Effector CD4-positive, alpha-beta T cell (primary cell): ENCODE results near the gene ELMOD3.
"Not testable (repeated sequence)": the region's sequence is repeated elsewhere in the genome, so short reads cannot be mapped to it uniquely, and the experiment has no call there.

Experiments
- DNase-seq: peaks from one replicate; pipeline ENCODE4 v3.0.0-alpha.2; 2020

The ELMOD3 gene

DNA sequence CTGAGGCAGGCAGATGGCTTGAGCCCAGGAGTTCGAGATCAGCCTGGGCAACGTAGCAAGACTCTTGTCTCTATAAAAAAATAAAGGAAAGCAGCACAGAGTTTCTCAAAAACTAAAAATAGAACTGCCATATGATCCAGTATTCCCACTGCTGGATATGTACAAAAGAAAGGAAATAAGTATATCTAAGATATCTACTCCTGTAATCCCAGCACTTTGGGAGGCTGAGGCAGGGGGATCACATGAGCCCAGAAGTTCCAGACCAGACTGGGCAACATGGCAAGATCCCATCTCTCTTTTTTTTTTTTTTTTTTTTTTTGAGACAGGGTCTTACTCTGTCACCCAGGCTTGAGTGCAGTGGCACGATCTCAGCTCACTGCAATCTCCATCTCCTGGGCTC lies 24.9 kb upstream of the ELMOD3 start:
- DNase-seq = not testable (repeated sequence)

DNA sequence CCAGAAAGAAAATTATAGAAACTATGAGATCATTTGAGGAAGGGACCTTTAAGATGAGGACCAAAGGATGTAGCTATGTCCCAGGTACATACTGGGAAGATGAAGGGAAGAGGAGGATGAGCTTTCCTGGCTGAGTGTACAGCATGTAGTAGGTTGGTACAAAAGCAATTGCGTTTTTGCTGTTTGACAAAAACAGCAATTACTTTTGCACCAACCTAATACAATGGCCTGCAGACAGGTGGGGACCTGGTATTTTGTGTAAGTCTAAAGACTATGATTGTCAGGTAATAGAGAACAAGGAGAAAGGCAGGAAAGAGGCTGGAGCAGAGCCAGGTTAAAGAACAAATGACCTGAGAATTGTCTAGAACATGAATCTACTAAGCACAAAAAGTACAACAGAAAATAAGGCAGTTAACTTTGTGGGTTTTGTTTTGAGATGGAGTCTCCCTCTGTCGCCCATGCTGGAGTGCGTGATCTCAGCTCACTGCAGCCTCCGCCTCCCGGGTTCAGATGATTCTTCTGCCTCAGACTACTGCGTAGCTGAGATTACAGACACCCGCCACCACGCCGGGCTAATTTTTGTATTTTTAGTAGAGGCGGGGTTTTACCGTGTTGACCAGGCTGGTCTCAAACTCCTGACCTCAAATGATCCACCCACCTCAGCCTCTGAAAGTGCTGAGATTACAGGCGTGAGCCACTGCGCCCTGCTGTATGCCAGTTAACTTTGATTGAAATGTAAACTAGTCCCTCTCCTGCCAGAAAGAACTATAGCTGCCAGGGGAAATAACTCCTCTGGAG lies 23.5 kb upstream of the ELMOD3 start:
- no peak for DNase-seq

DNA sequence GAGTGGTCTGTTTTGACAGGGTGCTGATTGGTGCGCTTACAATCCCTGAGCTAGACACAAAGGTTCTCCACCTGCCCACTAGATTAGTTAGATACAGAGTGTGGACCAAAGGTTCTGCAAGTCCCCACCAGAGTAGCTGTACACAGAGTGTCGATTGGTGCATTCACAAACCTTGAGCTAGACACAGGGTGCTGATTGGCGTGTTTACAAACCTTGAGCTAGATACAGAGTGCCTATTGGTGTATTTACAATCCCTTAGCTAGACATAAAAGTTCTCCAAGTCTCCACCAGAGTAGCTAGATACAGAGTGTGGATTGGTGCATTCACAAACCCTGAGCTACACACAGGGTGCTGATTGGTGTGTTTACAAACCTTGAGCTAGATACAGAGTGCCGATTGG lies 20.7 kb upstream of the ELMOD3 start:
- DNase-seq = not testable (repeated sequence)

DNA sequence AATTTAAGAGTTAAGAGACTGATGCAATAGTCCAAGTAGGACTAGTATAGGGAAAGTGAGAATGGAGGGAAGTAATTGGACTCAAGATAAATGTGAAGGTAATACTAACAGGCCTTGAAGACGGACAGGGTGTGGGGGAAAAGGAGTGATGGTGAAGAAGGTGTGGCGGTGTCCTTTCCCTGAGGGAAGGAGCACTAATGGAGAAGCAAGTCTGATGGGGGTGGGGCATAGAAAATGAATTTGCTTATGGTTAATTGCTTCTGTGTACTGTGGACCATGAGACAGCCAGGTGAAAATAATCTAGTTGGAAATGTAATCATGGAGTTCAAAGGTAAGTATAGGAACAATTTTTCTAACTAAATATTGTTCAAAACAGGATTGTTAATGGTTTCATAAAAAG lies 19.6 kb upstream of the ELMOD3 start:
- DNase-seq = no peak

DNA sequence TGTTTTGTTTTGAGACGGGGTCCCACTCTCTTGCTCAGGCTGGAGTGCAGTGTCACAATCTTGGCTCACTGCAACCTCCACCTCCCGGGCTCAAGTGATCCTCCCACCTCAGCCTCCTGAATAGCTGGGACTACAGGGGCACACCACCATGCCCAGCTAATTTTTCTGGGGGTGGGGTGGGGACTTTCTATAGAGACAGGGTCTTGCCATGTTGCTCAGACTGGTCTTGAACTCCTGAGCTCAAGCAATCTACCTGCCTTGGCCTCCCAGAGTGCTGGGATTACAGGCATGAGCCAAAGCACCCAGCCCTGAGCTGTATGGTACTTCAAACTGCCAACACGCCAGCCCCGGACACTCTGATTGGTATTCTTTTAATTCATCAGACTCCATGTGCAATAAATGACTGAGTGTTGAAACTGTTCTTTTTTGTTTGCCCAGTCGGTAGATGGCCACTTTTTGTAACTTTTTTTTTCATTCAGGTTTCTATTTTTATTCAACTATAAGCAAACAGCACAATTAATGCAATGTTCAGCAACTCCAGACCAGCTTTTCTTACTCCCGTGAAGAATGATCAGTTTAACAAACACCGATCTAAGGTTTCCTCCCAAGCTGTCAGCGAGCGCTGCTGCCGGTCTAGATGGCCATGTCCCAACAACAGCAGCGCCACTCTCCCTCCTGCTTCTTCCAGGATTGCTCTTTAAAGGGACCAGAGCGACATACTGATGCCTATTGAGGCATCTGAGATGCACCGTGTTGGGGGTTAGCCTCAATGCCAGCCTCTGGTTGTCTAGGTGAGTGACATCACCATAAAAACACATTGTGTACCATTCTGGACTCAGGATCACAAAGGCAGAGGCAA lies 14.3 kb upstream of the ELMOD3 start:
- no peak for DNase-seq

DNA sequence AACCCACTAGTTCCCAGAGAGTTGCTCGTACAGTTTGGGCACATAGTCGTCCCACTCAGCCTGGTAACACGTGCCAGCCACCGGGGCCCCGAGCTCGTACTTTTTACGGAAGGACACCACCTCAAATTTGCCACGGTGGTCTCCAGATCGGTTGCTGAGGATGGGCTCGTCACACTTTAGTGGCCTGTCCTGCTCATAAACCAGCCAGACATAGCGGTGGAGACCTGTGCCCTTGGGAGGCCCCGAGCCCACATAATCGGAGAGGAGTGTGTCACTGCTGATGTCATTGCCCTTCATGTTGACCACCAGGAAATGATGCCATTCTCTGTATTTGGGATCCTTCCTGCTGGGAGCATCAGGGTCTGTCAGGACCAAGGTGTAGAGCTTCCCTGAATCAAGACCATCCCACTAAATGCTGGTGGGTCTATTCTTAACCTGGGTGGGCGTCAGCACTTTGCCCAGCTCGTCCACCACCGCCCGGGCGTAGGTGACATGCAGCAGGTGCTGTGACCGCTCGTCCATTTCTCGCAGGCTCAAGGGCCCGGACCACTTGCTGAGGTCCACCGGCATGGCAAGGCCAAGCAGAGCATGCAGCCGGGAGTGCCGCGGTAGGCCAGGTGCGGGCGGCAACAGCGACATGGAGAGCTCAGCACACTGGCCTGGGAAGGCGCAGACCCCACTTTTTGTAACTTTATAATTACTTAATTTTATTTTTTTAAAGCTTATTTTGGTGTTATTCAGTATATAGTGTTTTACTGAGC lies 13.1 kb upstream of the ELMOD3 start:
- no peak for DNase-seq

DNA sequence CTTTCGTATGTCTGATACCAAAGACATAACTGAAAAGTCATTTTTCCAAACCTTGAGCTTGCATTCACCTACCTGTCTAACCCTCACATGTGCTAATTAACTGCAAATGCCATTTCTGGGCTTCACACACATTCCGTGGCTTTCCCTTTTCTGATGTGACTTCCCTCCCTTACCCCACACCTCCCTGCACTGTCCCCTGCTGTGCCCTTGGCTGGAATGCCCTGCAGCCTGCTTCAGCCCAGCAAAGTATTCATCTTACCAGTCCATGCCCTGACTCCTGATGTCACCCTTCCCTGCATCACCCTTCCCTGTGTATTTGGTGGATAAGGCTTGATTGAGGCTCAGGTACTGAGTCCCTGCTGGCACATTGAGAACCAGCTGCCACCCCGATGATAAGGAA lies 12.4 kb upstream of the ELMOD3 start:
- DNase-seq = no peak

DNA sequence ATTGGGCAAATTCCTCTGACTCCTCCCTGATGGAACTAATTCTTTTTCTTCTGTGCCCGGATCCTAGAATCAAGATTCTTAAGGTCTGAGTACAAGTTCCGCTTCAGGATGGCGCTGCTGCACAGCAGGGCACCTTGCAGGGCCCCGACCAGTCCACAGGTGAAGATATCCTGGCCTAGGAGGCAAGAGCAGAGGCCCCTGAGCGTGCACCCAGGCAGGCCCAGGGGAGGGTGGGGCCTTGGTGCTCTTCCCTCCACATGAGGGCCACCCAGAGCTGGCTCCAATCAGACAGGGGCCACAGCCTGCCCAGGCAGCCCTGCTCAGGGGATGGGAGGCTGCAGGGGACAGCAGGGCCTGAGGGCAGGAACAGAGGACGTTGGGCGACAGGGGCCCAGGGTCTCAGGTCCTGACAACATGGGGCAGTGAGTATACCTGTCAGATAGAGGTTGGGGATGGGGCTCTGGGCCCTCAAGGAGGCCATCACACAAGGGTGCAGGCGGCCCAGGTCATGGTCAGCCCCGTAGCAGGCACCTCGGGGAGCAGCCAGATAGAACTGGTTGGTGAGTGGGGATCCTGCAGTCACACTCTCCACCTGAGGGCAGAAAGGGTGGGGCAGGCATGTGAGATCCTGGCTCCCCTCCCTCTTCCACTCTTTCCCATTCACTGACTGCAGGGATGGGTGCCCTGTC lies 11.2 kb upstream of the ELMOD3 start:
- DNase-seq = not testable (repeated sequence)

DNA sequence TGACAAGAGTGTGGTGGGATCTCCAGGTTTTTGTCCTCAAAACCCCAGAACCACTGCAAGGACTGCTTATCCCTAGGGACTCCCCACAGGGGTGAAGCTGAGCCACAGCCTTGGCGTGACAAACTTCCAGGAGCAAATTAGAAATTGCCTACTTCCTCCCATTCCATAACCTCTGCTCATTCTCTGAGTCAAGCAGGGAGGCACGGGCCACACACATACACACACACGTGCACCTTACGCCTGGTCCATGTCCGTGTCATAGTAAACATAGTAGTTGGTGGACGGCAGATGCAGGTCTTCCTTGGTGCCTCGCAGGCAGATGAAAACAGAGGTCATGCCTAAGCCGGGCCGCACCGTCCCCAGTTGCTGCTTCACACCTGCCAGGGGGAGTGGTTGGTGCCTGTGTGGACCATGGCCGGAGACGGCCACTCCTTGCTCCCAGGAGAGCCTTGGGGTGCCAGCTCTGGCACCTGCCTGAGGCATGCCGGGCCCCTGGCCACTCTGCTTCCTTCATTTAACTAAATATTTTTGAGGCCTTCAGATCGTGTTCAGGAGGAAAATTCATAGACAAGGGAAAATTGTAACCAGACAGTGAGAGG lies 10.1 kb upstream of the ELMOD3 start:
- DNase-seq = no peak

DNA sequence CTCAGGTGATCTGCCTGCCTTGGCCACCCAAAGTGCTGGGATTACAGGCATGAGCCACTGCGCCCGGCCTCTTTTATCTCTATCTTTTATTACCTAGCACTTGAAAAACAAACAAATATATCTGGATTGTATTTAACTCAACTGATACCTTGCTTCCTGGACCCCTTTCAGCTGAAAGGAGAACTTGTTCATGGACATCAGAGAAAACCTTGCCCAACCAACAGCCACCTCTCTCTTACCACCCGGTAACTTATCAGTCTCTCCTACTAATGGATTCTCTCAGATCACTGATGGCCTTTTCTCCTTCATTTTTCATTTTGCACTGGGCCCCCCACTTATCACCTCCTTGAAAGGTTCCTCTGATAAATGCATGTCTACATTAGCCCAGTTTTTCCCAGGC lies 7.0 kb upstream of the ELMOD3 start:
- DNase-seq = no peak

DNA sequence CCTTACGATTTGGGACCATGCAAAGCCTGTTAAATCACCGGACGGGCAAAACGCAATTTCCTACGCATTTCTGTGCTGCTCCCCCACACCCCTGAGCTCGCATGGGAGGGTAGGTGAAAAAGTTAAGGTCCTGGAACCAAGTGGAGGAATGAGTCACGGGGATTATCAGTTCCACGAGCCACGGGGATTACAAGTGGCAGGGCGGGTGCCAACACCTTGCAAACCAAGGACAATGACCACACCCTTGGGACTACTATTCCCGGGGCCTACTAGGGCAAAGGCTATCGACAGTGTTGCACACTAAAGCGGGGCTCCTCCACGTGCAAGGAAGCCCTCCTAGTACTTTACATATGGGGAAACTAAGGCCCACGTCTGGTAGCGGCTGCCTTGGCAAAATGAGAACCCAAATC lies 688 bp upstream of the ELMOD3 start:
- DNase-seq = no peak

DNA sequence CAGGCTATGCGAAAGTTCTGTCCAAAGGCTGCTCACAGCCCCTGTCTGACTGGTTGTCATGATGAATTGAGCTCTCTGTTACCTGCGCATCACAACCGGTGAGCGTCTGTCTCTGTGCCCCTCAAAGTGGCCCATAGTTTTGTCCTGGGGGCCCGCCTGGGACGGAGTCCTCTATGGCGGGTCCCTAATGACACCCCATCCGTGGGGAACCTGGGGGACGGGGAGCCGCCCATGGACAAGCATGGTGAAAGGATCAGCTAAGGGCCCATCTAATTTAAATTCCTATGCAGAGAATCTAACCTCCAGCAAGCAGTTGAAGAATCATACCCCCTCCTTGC lies 473 bp downstream of the ELMOD3 start:
- no peak for DNase-seq

DNA sequence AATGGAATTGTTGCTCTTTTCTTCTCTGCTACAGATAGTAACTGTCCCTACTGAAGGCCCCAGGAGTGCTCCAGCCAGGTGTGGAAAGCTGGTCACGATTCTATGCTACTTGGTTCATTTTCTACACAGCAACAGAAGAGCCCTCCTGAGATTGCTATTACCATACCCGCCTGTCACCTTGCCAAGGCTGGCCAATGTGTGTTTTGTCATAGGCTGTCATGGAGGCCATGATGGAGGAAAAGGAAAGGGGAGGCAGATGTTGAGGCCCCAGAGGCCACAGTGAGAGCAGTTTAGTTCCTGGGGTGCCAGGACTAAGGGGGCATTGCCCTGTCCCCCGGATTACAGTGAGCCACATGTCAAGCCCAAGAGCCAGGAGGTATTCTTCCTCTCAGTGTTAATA lies 952 bp downstream of the ELMOD3 start:
- DNase-seq = no peak

DNA sequence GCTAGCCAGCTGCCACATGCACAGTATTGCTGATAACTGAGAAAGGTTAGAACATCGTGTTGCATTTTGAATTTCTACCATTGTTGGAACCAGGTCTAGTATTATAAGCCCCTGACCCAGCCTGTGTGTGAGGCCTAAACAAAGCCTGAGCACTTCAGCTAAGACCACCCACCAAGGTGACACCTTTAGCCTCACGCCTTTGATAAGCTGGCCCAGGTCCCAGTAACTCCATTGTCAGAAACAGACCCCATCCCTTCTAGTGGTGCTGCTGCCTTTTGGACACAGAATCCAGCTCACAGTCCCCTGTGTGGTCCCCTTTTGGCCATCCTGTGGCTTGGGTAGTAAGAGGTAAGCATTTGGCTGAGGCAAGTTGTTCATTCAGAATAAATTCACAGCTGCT lies 1.6 kb downstream of the ELMOD3 start:
- DNase-seq = no peak

DNA sequence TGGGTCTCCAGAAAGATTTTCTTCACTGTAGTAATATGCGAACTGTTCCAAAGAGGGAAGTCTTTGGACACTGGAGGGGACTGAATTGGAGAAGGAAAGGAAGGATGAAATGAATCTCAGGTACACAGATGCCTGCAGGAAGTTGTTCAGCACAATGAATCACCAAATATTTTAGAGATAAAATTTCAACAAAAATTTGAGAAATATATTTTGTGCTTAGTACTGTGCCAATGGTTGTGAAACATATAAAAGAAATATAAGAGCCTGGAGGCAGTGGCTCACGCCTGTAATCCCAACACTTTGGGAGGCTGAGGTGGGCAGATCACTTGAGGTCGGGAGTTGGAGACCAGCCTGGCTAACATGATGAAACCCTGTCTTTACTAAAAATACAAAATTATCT lies 3.2 kb downstream of the ELMOD3 start:
- DNase-seq = no peak

DNA sequence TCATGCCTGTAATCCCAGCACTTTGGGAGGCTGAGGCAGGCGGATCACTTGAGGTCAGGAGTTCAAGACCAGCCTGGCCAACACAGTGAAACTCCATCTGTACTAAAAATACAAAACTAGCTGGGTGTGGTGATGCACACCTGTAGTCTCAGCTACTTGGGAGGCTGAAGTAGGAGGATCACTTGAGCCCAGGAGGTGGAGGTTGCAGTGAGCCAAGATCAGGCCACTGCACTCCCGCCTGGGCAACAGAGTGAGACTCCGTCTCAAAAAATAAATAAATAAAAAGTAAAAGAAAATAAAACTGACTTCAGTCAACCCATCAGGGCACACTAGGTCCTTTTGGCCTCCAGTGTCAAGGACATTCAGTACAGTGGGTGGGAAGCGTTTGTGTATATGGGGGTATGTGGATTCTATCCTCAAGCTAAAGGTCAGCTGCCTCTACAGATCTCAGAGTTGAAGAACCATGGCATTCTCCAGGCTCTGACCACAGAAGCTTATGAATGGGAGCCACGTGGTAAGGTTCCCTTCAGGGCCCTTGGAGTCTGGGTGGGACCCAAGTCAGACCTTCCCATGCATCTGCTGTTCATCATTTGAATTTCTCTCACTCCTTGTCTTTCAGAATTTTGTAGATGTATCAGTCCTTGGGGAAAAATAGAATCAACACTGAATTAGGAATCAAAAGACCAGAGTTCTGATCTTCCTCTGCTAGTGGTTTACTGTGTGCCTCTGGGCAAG lies 8.3 kb downstream of the ELMOD3 start:
- DNase-seq = not testable (repeated sequence)

DNA sequence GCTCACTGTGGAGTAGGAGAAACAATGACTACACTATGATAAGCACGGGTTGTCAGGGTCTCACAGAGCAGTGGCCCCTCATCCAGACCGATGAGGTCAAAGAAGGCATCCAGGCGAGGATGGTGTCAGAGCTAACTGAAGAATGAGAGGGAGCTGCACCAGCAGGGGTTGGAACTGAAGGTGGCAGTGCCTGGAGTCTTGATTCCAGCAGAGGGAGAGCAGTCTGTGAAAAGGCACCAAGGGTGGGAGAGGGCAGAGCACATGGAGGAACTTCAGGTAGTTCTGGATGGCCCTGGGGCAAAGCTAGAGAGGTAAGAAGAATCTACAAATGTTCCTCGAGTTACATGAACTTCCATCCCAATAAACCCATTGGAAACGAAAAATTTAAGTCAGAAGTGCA lies 12.6 kb downstream of the ELMOD3 start:
- DNase-seq = no peak

DNA sequence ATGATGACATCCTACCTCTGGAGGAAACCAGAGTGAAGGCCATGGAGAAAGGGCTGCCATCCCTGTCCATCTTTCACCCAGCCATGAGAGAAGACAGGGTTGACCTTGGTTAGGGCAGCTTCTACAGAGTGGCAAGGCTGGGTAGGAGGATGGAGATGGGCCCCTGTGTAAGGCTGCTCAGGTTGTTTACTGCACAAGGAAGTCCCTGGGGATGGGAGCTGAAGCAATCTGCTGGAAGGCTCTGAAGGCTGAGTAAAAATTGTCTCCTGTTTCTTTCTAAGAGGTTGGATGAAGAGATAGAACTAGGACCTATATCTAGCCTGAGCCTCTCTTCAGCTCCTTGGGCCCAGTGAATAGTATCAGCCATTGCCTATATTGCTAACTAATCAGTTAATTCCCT lies 14.4 kb downstream of the ELMOD3 start:
- DNase-seq = no peak

DNA sequence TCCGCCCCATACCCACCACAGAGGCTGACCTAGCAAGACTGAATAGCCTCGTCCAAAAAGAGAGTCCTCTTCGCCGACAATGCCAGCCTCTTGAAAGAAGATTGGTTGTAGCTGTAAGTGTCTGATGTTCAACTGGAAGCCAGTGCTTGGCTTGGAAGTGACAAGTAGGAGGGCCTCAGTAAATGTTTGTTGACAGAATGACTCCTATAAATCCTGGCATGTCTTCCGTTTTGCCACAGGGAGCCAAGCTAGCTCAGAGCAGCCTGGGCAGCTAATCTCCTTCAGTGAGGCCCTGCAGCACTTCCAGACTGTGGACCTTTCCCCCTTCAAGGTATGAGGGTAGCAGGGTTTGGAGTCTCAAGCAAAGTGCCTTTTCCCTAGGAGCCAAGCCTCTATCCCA lies 14.9 kb downstream of the ELMOD3 start:
- no peak for DNase-seq

DNA sequence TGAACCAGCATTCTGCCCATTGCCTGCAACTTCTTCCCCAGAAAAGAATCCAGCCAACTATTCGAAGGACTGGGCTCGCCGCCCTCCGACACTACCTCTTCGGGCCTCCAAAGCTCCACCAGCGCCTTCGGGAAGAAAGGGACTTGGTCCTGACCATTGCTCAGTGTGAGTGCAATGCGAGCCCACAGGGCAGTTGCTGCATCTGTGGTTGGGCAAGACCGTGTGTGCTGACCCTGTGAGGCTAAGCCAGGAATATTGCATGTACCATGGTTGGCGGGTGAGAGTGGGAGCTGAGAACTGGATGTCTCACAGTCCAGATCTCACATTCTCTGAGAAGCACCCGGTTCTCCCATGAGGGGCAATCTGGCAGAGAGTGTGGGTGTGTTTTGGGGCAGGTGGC lies 16.5 kb downstream of the ELMOD3 start:
- no peak for DNase-seq

DNA sequence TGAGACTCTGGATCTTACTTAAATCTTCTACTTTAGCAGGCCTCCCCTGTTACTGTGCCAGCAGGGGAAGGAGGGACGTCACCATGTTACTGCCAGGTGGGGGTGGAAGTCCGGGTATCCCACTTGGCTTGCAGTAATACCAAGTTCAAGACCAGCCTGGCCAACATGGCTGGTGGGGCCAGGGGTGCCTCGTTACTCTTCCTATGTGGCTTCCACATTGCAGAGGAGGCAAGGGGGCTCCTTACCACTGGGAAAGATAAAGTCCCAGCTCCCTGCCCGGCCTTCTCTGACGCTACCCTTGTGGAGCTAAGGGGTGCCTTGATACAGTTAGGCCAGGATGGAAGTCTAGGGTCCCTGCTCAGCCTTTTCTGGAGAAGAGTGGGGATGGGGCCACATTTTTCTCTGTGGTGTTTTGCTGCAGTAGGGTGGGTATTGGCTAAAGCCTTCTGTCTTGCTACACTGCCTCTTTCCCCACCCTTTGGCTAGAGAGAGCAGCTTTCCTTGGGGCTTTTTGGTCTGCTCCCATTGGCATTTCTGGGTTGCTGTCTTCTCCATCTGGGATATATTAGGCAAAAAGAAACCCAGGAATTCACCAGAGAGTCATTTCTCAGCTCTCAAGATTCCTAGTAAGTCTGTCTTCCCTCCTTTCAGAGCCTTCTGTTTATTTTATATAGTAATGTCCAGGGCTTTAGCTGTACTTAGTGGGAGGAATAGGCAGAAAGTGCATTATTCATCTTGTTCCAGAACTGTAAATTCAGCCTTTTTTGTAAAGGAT lies 21.9 kb downstream of the ELMOD3 start:
- DNase-seq = no peak
